ENCODE results near the gene CALCR.
"Not testable (repeated sequence)": the region's sequence is repeated elsewhere in the genome, so short reads cannot be mapped to it uniquely, and the experiment has no call there.

CALCR gene

GRCh38 chr7:93574646-93575554 lies at the start of gene CALCR:
Gene CALCR, minus strand, starts transcription at chr7:93574724. Its CDS starts 87,743 bp downstream, at chr7:93486981.
- DNase-seq: no peak

- no peak for DNase-seq
These were observed 49.3 kb upstream of the CALCR start for GRCh38 chr7:93623816-93624215.

GRCh38 chr7:93622036-93623033 lies 47.8 kb upstream of the CALCR start:
- DNase-seq: no peak

- no peak for DNase-seq
These were observed 46.3 kb upstream of the CALCR start for GRCh38 chr7:93620864-93621263.

- DNase-seq: no peak
These were observed 45.5 kb upstream of the CALCR start for GRCh38 chr7:93620057-93620456.

GRCh38 chr7:93601363-93601762 lies 26.8 kb upstream of the CALCR start:
- DNase-seq: no peak

- no peak for DNase-seq
These were observed 19.7 kb upstream of the CALCR start for GRCh38 chr7:93594250-93594649.

GRCh38 chr7:93592588-93593266 lies 18.2 kb upstream of the CALCR start:
- no peak for DNase-seq

- DNase-seq: not testable (repeated sequence)
These were observed 16.9 kb upstream of the CALCR start for GRCh38 chr7:93591224-93592050.

- not testable (repeated sequence) for DNase-seq
These were observed 11.9 kb upstream of the CALCR start for GRCh38 chr7:93586479-93586865.

GRCh38 chr7:93585694-93586478 lies 11.4 kb upstream of the CALCR start:
- DNase-seq: not testable (repeated sequence)

- no peak for DNase-seq
These were observed 4.9 kb upstream of the CALCR start for GRCh38 chr7:93579431-93579830.

- no peak for DNase-seq
These were observed 4.2 kb upstream of the CALCR start for GRCh38 chr7:93578762-93579161.

GRCh38 chr7:93575555-93576399 lies 1.3 kb upstream of the CALCR start:
- no peak for DNase-seq

- DNase-seq: no peak
These were observed 267 bp downstream of the CALCR start for GRCh38 chr7:93574269-93574645.

- DNase-seq: no peak
These were observed 5.3 kb downstream of the CALCR start for GRCh38 chr7:93569189-93569588.

- no peak for DNase-seq
These were observed 7.6 kb downstream of the CALCR start for GRCh38 chr7:93566876-93567275.

GRCh38 chr7:93563584-93563983 lies 10.9 kb downstream of the CALCR start:
- no peak for DNase-seq

- DNase-seq: no peak
These were observed 11.6 kb downstream of the CALCR start for GRCh38 chr7:93562936-93563335.

- no peak for DNase-seq
These were observed 12.4 kb downstream of the CALCR start for GRCh38 chr7:93562106-93562505.

All from CD4-positive, alpha-beta T cell treated with Interleukin-6 for 4 hours (primary cell).